CD14-positive monocyte (primary cell): ENCODE results near the gene CDCA4. TPM values are rescaled to one million over a fixed set of nuclear protein-coding genes. Genes with fewer than 3 reads are reported as not detected.
A peak's percentile ranks its signal among the peaks of the same experiment; 100 is the strongest.

Experiments
- DNase-seq, 3 donors: peaks; one replicate each; pipeline ENCODE4 v3.0.0-alpha.2; 2011 to 2022
- H2AFZ ChIP-seq: 2 replicates; pipeline ENCODE4 v1.6.0; 2012; ENCODE audit warnings: mild to moderate bottlenecking, low read depth, low read length, inconsistent platforms; ENCODE audit not compliant: insufficient read depth, poor library complexity, severe bottlenecking
- H3K27ac ChIP-seq, 2 donors: 1 replicate in 1 of 2; 2 replicates in 1 of 2; pipeline ENCODE4 v1.5.1; 2012 to 2013; ENCODE audit warnings: low read length in 2 of 2, control low read depth in 1 of 2, inconsistent platforms in 1 of 2, low read depth in 1 of 2, mild to moderate bottlenecking in 1 of 2
- H3K27me3 ChIP-seq, 2 donors: one replicate each; pipeline versions ENCODE4 v1.6.0 to v1.6.1; 2011 to 2013; ENCODE audit warnings: low read length in 2 of 2; ENCODE audit not compliant: control insufficient read depth in 2 of 2, insufficient read depth in 2 of 2
- H3K36me3 ChIP-seq, 2 donors: replicated peaks in 1 of 2; 1 replicate in 1 of 2; 2 replicates in 1 of 2; pipeline versions ENCODE4 v1.5.1 to v1.6.1; 2012 to 2013; ENCODE audit warnings: low read length in 2 of 2, control low read depth in 1 of 2, inconsistent platforms in 1 of 2, mild to moderate bottlenecking in 1 of 2; ENCODE audit not compliant: insufficient read depth in 2 of 2, control insufficient read depth in 1 of 2
- H3K4me1 ChIP-seq, 2 donors: 1 replicate in 1 of 2; 2 replicates in 1 of 2; pipeline versions ENCODE4 v1.5.1 to v1.6.1; 2012 to 2013; ENCODE audit warnings: low read length in 2 of 2, control low read depth in 1 of 2, inconsistent platforms in 1 of 2, mild to moderate bottlenecking in 1 of 2, moderate library complexity in 1 of 2; ENCODE audit not compliant: insufficient read depth in 2 of 2, control insufficient read depth in 1 of 2
- H3K4me2 ChIP-seq: replicated peaks from 2 replicates; pipeline ENCODE3; 2012; ENCODE audit warnings: low read length, moderate library complexity, mild to moderate bottlenecking; ENCODE audit not compliant: poor library complexity, severe bottlenecking; ENCODE audit errors: extremely low read depth
- H3K4me3 ChIP-seq, 3 experiments: fragments of 200-600 bp in 1 of 3; sonication (generic) in 1 of 3; replicated peaks in 1 of 3; 1 replicate in 2 of 3; 2 replicates in 1 of 3; pipeline ENCODE4 v1.5.1; 2011 to 2013; ENCODE audit warnings: low read length in 3 of 3, mild to moderate bottlenecking in 3 of 3, control low read depth in 2 of 3, low read depth in 2 of 3, inconsistent platforms in 1 of 3, moderate library complexity in 1 of 3
- H3K79me2 ChIP-seq: 2 replicates; pipeline ENCODE4 v1.6.0; 2012; ENCODE audit warnings: mild to moderate bottlenecking, control low read depth, inconsistent platforms, low read length, moderate library complexity; ENCODE audit not compliant: insufficient read depth
- H3K9ac ChIP-seq: 2 replicates; pipeline ENCODE4 v1.6.0; 2017; ENCODE audit warnings: low read length, mild to moderate bottlenecking; ENCODE audit not compliant: insufficient read depth, poor library complexity, severe bottlenecking
- H3K9me3 ChIP-seq, 2 donors: replicated peaks in 1 of 2; 1 replicate in 1 of 2; 2 replicates in 1 of 2; pipeline versions ENCODE4 v1.5.1 to v1.6.1; 2012 to 2013; ENCODE audit warnings: low read length in 2 of 2, control low read depth in 1 of 2; ENCODE audit not compliant: control insufficient read depth in 1 of 2, insufficient read depth in 1 of 2
- H4K20me1 ChIP-seq: 2 replicates; pipeline ENCODE4 v1.6.0; 2012; ENCODE audit warnings: mild to moderate bottlenecking, low read length, control low read depth, moderate library complexity; ENCODE audit not compliant: insufficient read depth
- H3K27ac Mint-ChIP-seq, 7 donors: one replicate each; pipeline ENCODE4 v1.8.0; 2020; ENCODE audit warnings: mild to moderate bottlenecking in 7 of 7, mixed read lengths in 7 of 7, moderate library complexity in 6 of 7, inconsistent platforms in 2 of 7
- H3K27me3 Mint-ChIP-seq, 3 donors: one replicate each; pipeline ENCODE4 v1.8.0; 2021 to 2022; ENCODE audit warnings: low read depth in 3 of 3, mild to moderate bottlenecking in 3 of 3, mixed read lengths in 3 of 3, moderate library complexity in 3 of 3, inconsistent platforms in 1 of 3
- H3K36me3 Mint-ChIP-seq, 2 donors: one replicate each; pipeline ENCODE4 v1.8.0; 2020; ENCODE audit warnings: mixed read lengths in 2 of 2, inconsistent platforms in 1 of 2, mild to moderate bottlenecking in 1 of 2
- H3K4me1 Mint-ChIP-seq: one replicate; pipeline ENCODE4 v1.8.0; 2020; ENCODE audit warnings: mild to moderate bottlenecking, mixed read lengths
- H3K4me3 Mint-ChIP-seq, 2 donors: one replicate each; pipeline ENCODE4 v1.8.0; 2020; ENCODE audit warnings: mild to moderate bottlenecking in 2 of 2, mixed read lengths in 2 of 2, moderate library complexity in 1 of 2
- H3K9me3 Mint-ChIP-seq, 7 donors: one replicate each; pipeline ENCODE4 v1.8.0; 2020 to 2022; ENCODE audit warnings: mixed read lengths in 7 of 7, mild to moderate bottlenecking in 6 of 7, moderate library complexity in 6 of 7, inconsistent platforms in 2 of 7
- CTCF ChIP-seq: fragments of 200-600 bp; IDR thresholded peaks from one replicate; pipeline ENCODE4 v1.8.0; 2022; ENCODE audit warnings: antibody characterized with exemption, mild to moderate bottlenecking
- WGBS: methylation state at CpG from one replicate; pipeline ENCODE4 v1.1.5; 2013; ENCODE audit warnings: missing lambda C conversion rate; ENCODE audit not compliant: insufficient coverage; 5-methylcytosine and 5-hydroxymethylcytosine counted together
- intact Hi-C, 2 donors: fragments of 100-400 bp; cut with micrococcal nuclease; formaldehyde crosslinking; loops; one replicate each; pipeline versions ENCODE4 v1.15.0 to v1.15.1; 2023
- polyA plus RNA-seq, 3 donors: library from polyadenylated mRNA; depleted of rRNA in 1 of 3; unstranded in 2 of 3; stranded (reverse) in 1 of 3; fragments of 300-500 nt in 2 of 3; fragments of >200 nt in 1 of 3; fragmentation: Illumina TruSeq in 2 of 3; gene quantifications; 1 replicate in 2 of 3; 2 replicates in 1 of 3; pipeline ENCODE4 v1.2.3, GENCODE V29; 2012 to 2021

CDCA4 gene
- polyA plus RNA-seq, 3 donors = 8.6 to 12.0 (median 11.6) TPM

GRCh38 chr14:105067140-105067968, 46.5 kb upstream of the CDCA4 start:
- H3K9me3 Mint-ChIP-seq = peaks cover 0 to 3% (median 0%) of the 10 kb centered on the region in 7 donors
- no peak overlapping the region for H3K4me3 ChIP-seq
- H3K36me3 Mint-ChIP-seq = peaks cover 7 to 11% of the 10 kb centered on the region in 2 donors
- no peak for TF ChIP-seq CTCF
- H3K4me1 ChIP-seq = peaks cover 87 to 88% of the 10 kb centered on the region in 2 donors
- H3K4me1 Mint-ChIP-seq = peaks cover 84% of the 10 kb centered on the region
- peak overlapping the region; percentile 99 to 100 for H3K27ac ChIP-seq
- peak overlapping the region; percentile 98 for H3K9ac ChIP-seq
- WGBS = 61% methylated on average over 16 of the region's 18 CpGs
- H3K27ac Mint-ChIP-seq = peak overlapping the region; percentile 46 to 99 (median 86)
- H3K36me3 ChIP-seq = no peaks in the 10 kb centered on the region
- DNase-seq = peak; percentile 56 to 84 (median 77)
- H3K4me3 Mint-ChIP-seq = no peak overlapping the region
- H3K79me2 ChIP-seq = peaks cover 52% of the 10 kb centered on the region
- peaks cover 0 to 4% (median 4%) of the 10 kb centered on the region in 3 donors for H3K27me3 Mint-ChIP-seq
- H2AFZ ChIP-seq = no peak overlapping the region
- H3K27me3 ChIP-seq = no peaks in the 10 kb centered on the region
- intact Hi-C loops = loop anchor here in 1 of 2 donors (10.0 kb wide), 1 partner anchor 417 kb away; the partner anchor contains the start of gene CRIP1
- no peaks in the 10 kb centered on the region for H4K20me1 ChIP-seq
- no peaks in the 10 kb centered on the region for H3K9me3 ChIP-seq
- no peak overlapping the region for H3K4me2 ChIP-seq

GRCh38 chr14:105066240-105067071, 45.6 kb upstream of the CDCA4 start:
- intact Hi-C loops = loop anchor here in 1 of 2 donors (10.0 kb wide), 1 partner anchor 418 kb away; the partner anchor contains the start of gene CRIP1
- Histone ChIP-seq H3K27ac (peak overlapping the region; percentile 99 to 100), H3K4me1 (peaks cover 93 to 94% of the 10 kb centered on the region in 2 donors), H3K4me2 (peak overlapping the region; percentile 91), H3K27me3 (no peaks in the 10 kb centered on the region), H3K36me3 (no peaks in the 10 kb centered on the region), H3K9me3 (no peaks in the 10 kb centered on the region), H3K4me3 (peak overlapping the region in 2 of 3 experiments; percentile 83 to 87), H4K20me1 (peaks cover 9% of the 10 kb centered on the region), H3K9ac (peak overlapping the region; percentile 98), H3K79me2 (peaks cover 61% of the 10 kb centered on the region), H2AFZ (no peak overlapping the region)
- Mint-ChIP-seq H3K4me1 (peaks cover 87% of the 10 kb centered on the region), H3K27ac (peak overlapping the region; percentile 98 to 99 (median 99)), H3K36me3 (peaks cover 7 to 11% of the 10 kb centered on the region in 2 donors), H3K4me3 (peak overlapping the region in 1 of 2 donors; percentile 95), H3K9me3 (peaks cover 0 to 4% (median 0%) of the 10 kb centered on the region in 7 donors), H3K27me3 (peaks cover 0 to 4% (median 3%) of the 10 kb centered on the region in 3 donors)
- DNase-seq = no peak
- WGBS = 89% methylated on average over 20 of the region's 28 CpGs
- no peak for TF ChIP-seq CTCF
